ENCODE results near the gene TPI1.
"Not testable (repeated sequence)": the region's sequence is repeated elsewhere in the genome, so short reads cannot be mapped to it uniquely, and the experiment has no call there.

TPI1 gene

GRCh38 chr12:6896846-6897435, 29.6 kb downstream of the TPI1 start:
- Histone ChIP-seq H3K9me3 (ENCODE audit: low read depth, low read length) (no peaks in the 10 kb centered on the region), H3K4me3 (no peak overlapping the region), H3K9ac (ENCODE audit: insufficient read length) (no peak overlapping the region), H3K27ac (no peak overlapping the region), H3K36me3 (ENCODE audit: insufficient read depth, low read length) (no peaks in the 10 kb centered on the region)
- no peak for DNase-seq (ENCODE audit: low read depth, low spot score)
- no peak for TF ChIP-seq FOXP2 (optimal IDR thresholded peaks at IDR 0.05; ENCODE audit: control extremely low read depth, extremely low read length, insufficient read depth)
- no peak for TF ChIP-seq POLR2AphosphoS5 (IDR thresholded peaks at IDR 0.05; ENCODE audit: borderline replicate concordance, low read depth, low read length)
- no peak for TF ChIP-seq EZH2 (IDR thresholded peaks at IDR 0.05)

- H3K9me3 ChIP-seq (ENCODE audit: low read depth, low read length), result no peaks in the 10 kb centered on the region
- TF ChIP-seq FOXP2 (optimal IDR thresholded peaks at IDR 0.05; ENCODE audit: control extremely low read depth, extremely low read length, insufficient read depth) (no peak), POLR2AphosphoS5 (IDR thresholded peaks at IDR 0.05; ENCODE audit: borderline replicate concordance, low read depth, low read length) (no peak), EZH2 (IDR thresholded peaks at IDR 0.05) (no peak)
- no peak overlapping the region for H3K4me3 ChIP-seq
- DNase-seq (ENCODE audit: low read depth, low spot score), result no peak
- no peak overlapping the region for H3K9ac ChIP-seq (ENCODE audit: insufficient read length)
- H3K36me3 ChIP-seq (ENCODE audit: insufficient read depth, low read length), result no peaks in the 10 kb centered on the region
- no peak overlapping the region for H3K27ac ChIP-seq
Observed at GRCh38 chr12:6899427-6899826, 32.1 kb downstream of the TPI1 start.

DNA sequence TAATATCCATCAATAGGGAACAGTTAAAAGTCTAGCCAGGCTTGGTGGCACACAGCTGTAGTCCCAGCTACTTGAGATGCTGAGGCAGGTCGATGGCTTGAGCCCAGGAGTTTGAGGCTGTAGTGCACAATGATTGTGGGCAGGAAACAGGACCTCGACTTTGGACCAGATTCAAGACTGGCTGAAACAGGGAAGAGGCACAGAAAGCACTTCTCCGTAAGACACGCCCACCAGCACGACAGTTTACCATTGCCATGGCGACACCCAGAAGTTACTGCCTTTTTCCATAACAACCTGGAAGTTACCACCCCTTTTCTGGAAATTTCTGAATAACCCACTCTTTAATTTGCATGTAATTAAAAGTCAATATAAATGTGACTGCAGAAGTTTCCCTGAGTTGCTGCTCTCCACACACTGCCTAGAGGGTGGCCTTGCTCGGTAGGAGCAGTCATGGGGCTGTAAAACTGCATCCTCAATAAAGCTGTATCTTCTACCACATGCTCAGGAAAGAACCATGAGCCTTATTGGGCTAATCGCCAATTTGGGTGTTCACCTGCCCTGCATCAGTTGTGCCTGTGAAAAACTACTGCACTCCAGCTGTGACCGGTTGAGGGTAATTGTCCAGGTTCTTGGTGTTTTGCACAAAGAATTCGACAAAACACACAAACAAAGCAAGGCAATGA, 32.6 kb downstream of the TPI1 start:
- TF ChIP-seq EZH2 (IDR thresholded peaks at IDR 0.05) (no peak), POLR2AphosphoS5 (IDR thresholded peaks at IDR 0.05; ENCODE audit: borderline replicate concordance, low read depth, low read length) (no peak), FOXP2 (optimal IDR thresholded peaks at IDR 0.05; ENCODE audit: control extremely low read depth, extremely low read length, insufficient read depth) (no peak)

GRCh38 chr12:6902448-6902847, 35.1 kb downstream of the TPI1 start:
- H3K27ac ChIP-seq, result no peak overlapping the region
- TF ChIP-seq FOXP2 (optimal IDR thresholded peaks at IDR 0.05; ENCODE audit: control extremely low read depth, extremely low read length, insufficient read depth), result no peak
- TF ChIP-seq EZH2 (IDR thresholded peaks at IDR 0.05), result no peak
- no peak for TF ChIP-seq POLR2AphosphoS5 (IDR thresholded peaks at IDR 0.05; ENCODE audit: borderline replicate concordance, low read depth, low read length)

More for the DNA sequence above, 32.6 kb downstream of the TPI1 start:
- Histone ChIP-seq H3K4me3 (no peak overlapping the region), H3K36me3 (ENCODE audit: insufficient read depth, low read length) (no peaks in the 10 kb centered on the region), H3K27ac (no peak overlapping the region), H3K9me3 (ENCODE audit: low read depth, low read length) (no peaks in the 10 kb centered on the region), H3K9ac (ENCODE audit: insufficient read length) (no peak overlapping the region)
- DNase-seq (ENCODE audit: low read depth, low spot score), result no peak

DNA sequence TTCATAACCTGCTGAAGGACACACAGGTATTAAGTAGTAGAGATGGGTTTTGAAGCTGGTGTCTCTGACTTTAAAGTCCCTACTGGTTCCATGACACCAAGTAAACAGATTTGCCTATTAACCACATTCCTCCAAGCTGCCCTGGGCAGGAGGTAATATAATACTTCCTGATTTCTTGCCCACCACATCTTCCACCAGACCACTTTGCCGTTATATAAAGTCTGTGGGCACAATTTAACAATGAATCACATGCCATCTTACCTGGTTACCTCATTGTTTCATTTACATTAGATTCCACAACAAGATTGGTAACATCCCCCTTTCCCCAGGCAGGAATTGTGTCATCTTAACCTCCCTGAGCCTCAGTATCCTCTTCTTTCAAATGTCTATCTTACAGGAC, 36.4 kb downstream of the TPI1 start:
- Histone ChIP-seq H3K4me3 (no peak overlapping the region), H3K9ac (ENCODE audit: insufficient read length) (peak overlapping the region; percentile 68), H3K9me3 (ENCODE audit: low read depth, low read length) (no peaks in the 10 kb centered on the region), H3K27ac (peak overlapping the region; percentile 68), H3K36me3 (ENCODE audit: insufficient read depth, low read length) (no peaks in the 10 kb centered on the region)
- no peak for TF ChIP-seq FOXP2 (optimal IDR thresholded peaks at IDR 0.05; ENCODE audit: control extremely low read depth, extremely low read length, insufficient read depth)
- TF ChIP-seq POLR2AphosphoS5 (IDR thresholded peaks at IDR 0.05; ENCODE audit: borderline replicate concordance, low read depth, low read length), result no peak
- TF ChIP-seq EZH2 (IDR thresholded peaks at IDR 0.05), result no peak
- no peak for DNase-seq (ENCODE audit: low read depth, low spot score)

More at GRCh38 chr12:6902448-6902847, 35.1 kb downstream of the TPI1 start:
- H3K36me3 ChIP-seq (ENCODE audit: insufficient read depth, low read length), result no peaks in the 10 kb centered on the region
- H3K4me3 ChIP-seq, result no peak overlapping the region
- H3K9me3 ChIP-seq (ENCODE audit: low read depth, low read length), result no peaks in the 10 kb centered on the region
- no peak overlapping the region for H3K9ac ChIP-seq (ENCODE audit: insufficient read length)
- no peak for DNase-seq (ENCODE audit: low read depth, low spot score)

GRCh38 chr12:6904280-6905276, 37.2 kb downstream of the TPI1 start, which contains the start of gene LRRC23:
TSS of gene LRRC23 (plus strand) at chr12:6904822. CDS start at chr12:6905634, 812 bp downstream.
- H3K36me3 ChIP-seq (ENCODE audit: insufficient read depth, low read length), result no peaks in the 10 kb centered on the region
- TF ChIP-seq FOXP2 (optimal IDR thresholded peaks at IDR 0.05; ENCODE audit: control extremely low read depth, extremely low read length, insufficient read depth), result no peak
- TF ChIP-seq POLR2AphosphoS5 (IDR thresholded peaks at IDR 0.05; ENCODE audit: borderline replicate concordance, low read depth, low read length), result peak; percentile 73; the same call in 1 of the 2 replicates
- TF ChIP-seq EZH2 (IDR thresholded peaks at IDR 0.05), result no peak
- no peaks in the 10 kb centered on the region for H3K9me3 ChIP-seq (ENCODE audit: low read depth, low read length)
- peak within 1 kb of the TSS; percentile 68 for H3K27ac ChIP-seq
- H3K4me3 ChIP-seq, result peak within 1 kb of the TSS; percentile 80
- H3K9ac ChIP-seq (ENCODE audit: insufficient read length), result peak within 1 kb of the TSS; percentile 75
- DNase-seq (ENCODE audit: low read depth, low spot score), result peak; percentile 88

GRCh38 chr12:6905414-6906040, 38.2 kb downstream of the TPI1 start:
- H3K4me3 ChIP-seq, result peak overlapping the region; percentile 80
- no peak for DNase-seq (ENCODE audit: low read depth, low spot score)
- no peak overlapping the region for H3K9ac ChIP-seq (ENCODE audit: insufficient read length)
- no peak overlapping the region for H3K27ac ChIP-seq
- no peaks in the 10 kb centered on the region for H3K36me3 ChIP-seq (ENCODE audit: insufficient read depth, low read length)
- H3K9me3 ChIP-seq (ENCODE audit: low read depth, low read length), result no peaks in the 10 kb centered on the region
- TF ChIP-seq POLR2AphosphoS5 (IDR thresholded peaks at IDR 0.05; ENCODE audit: borderline replicate concordance, low read depth, low read length) (no peak), EZH2 (IDR thresholded peaks at IDR 0.05) (no peak), FOXP2 (optimal IDR thresholded peaks at IDR 0.05; ENCODE audit: control extremely low read depth, extremely low read length, insufficient read depth) (no peak)

- H3K4me3 ChIP-seq; H3K27ac ChIP-seq; DNase-seq (ENCODE audit: low read depth, low spot score); H3K9ac ChIP-seq (ENCODE audit: insufficient read length); H3K36me3 ChIP-seq (ENCODE audit: insufficient read depth, low read length); H3K9me3 ChIP-seq (ENCODE audit: low read depth, low read length): not testable (repeated sequence)
Observed at GRCh38 chr12:6908141-6908540, 40.8 kb downstream of the TPI1 start.

All from SK-N-MC (cell line).